Right lobe of liver (tissue), 6 donors: ENCODE data around the gene SMARCD2. TPM values are rescaled to one million over a fixed set of nuclear protein-coding genes. Genes with fewer than 3 reads are reported as not detected.
"Not testable (repeated sequence)": the region's sequence is repeated elsewhere in the genome, so short reads cannot be mapped to it uniquely, and the experiment has no call there.

Experiments used
- ATAC-seq, 4 donors: fragments of 200-7000 bp; cut with Tn5 transposase; one replicate each; pipeline ENCODE4 v1.9.1; 2020; ENCODE audit warnings: mild to moderate bottlenecking in 4 of 4, moderate library complexity in 4 of 4
- DNase-seq, 3 donors: peaks; one replicate each; pipeline ENCODE4 v3.0.0-alpha.2; 2020
- H3K27ac ChIP-seq, 3 donors: fragments of 200-600 bp; one replicate each; pipeline ENCODE4 v1.8.0; 2022
- H3K27me3 ChIP-seq, 2 donors: fragments of 200-600 bp; one replicate each; pipeline ENCODE4 v1.8.0; 2022
- H3K36me3 ChIP-seq, 4 donors: fragments of 200-600 bp; sonication (generic) in 1 of 4; one replicate each; pipeline versions ENCODE4 v1.5.1 to v1.8.0; 2017 to 2022; ENCODE audit warnings: control low read depth in 1 of 4
- H3K4me1 ChIP-seq, 4 donors: fragments of 200-600 bp; sonication (generic) in 1 of 4; one replicate each; pipeline versions ENCODE4 v1.5.1 to v1.8.0; 2017 to 2022; ENCODE audit warnings: control low read depth in 1 of 4
- H3K4me3 ChIP-seq, 3 donors: fragments of 200-600 bp; one replicate each; pipeline ENCODE4 v1.8.0; 2022
- H3K9me3 ChIP-seq, 4 donors: fragments of 200-600 bp; sonication (generic) in 1 of 4; one replicate each; pipeline versions ENCODE4 v1.5.1 to v1.8.0; 2017 to 2022; ENCODE audit warnings: control low read depth in 1 of 4
- CTCF ChIP-seq, 4 donors: fragments of 200-600 bp in 3 of 4; fragments of 450-650 bp in 1 of 4; IDR thresholded peaks; one replicate each; pipeline versions ENCODE4 v1.5.1 to v1.8.0; 2016 to 2022; ENCODE audit warnings: antibody characterized with exemption in 4 of 4, mild to moderate bottlenecking in 2 of 4
- POLR2A ChIP-seq: fragments of 450-650 bp; IDR thresholded peaks from one replicate; pipeline ENCODE4 v1.6.1; 2017; ENCODE audit warnings: antibody characterized with exemption, mild to moderate bottlenecking
- WGBS: methylation state at CpG from one replicate; pipeline ENCODE4 v1.1.6; 2018; ENCODE audit warnings: low coverage, low lambda C conversion rate; ENCODE audit not compliant: insufficient coverage; ENCODE audit errors: missing lambda C conversion rate; 5-methylcytosine and 5-hydroxymethylcytosine counted together
- intact Hi-C, 2 donors: fragments of 100-400 bp; cut with DNase I; formaldehyde crosslinking; loops; one replicate each; pipeline versions ENCODE4 v1.11.2 to v1.14.1; 2022
- total RNA-seq, 6 experiments: library from RNA; depleted of rRNA in 2 of 6; stranded (reverse); fragments of >200 nt in 2 of 6; fragmentation: NEBNext Ultra II Directional in 3 of 6; extraction: Animal tissue kit (Norgen Biotek cat#: 25700) in 3 of 6; gene quantifications; one replicate each; pipeline versions ENCODE4 v1.1.0 to v1.2.4, GENCODE V29; 2016 to 2023
- donor health status: DM: no; HTN: yes; CAD: no.
- donor health status: DM: no; HTN: no; CAD: no.
- donor health status: DM: no; HTN: no; CAD: no.
- donor health status: DM: no; HTN: yes; CAD: no.
- donor health status: DM: no; HTN: yes; CAD: no.

SMARCD2 gene
- total RNA-seq, 6 experiments from 2014 or later, result 23.8 to 94.5 (median 59.5) TPM

DNA sequence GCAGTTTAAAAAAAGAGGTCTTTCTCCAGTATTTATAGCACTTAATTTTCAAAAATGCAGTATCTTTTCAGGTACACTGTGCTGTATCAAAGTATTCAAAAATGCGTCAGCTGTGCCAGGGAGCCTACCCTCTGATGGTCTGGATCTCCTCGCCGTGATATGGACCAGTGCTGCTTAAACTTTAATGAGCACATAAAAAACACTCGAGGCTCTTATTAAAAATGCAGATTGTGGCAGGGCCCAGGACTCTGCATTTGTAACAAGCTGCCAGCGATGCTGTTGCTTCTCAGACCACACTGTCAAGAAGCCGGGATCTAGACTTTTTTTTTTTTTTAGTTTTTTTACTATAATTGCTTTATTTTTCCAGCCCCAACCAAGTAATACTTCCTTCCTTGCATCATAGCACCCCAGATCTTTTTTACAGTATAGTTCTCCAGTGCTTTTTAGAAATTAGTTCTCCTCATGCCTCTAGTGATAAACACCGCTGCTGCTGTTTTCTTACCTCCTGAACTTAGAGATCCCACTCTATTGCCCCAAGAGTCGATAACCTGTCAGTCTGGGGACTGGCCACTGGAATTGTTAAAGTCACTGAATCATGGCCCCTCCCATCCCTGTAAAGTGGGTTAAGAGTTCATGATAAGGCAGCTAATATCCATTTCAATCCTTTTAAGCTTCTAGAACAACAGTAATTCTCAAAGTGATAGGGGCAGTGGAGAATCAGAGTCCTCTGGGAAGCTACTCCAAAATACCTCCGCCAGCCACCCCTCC lies 1.6 kb upstream of the SMARCD2 start:
- 71% methylated on average over 9 of the region's 9 CpGs for WGBS
- Histone ChIP-seq H3K27ac (peak overlapping the region in 2 of 3 donors; percentile 66 to 92), H3K4me3 (peak overlapping the region; percentile 57 to 90 (median 72)), H3K4me1 (peaks cover 3 to 31% (median 17%) of the 10 kb centered on the region in 4 donors), H3K36me3 (no peaks in the 10 kb centered on the region), H3K27me3 (no peaks in the 10 kb centered on the region), H3K9me3 (peaks cover 0 to 3% (median 0%) of the 10 kb centered on the region in 4 donors)
- DNase-seq (no peak), ATAC-seq (no peak)
- no peak for TF ChIP-seq POLR2A
- no peak for TF ChIP-seq CTCF (IDR thresholded peaks at IDR 0.05)
- intact Hi-C loops, result no loop called here

DNA sequence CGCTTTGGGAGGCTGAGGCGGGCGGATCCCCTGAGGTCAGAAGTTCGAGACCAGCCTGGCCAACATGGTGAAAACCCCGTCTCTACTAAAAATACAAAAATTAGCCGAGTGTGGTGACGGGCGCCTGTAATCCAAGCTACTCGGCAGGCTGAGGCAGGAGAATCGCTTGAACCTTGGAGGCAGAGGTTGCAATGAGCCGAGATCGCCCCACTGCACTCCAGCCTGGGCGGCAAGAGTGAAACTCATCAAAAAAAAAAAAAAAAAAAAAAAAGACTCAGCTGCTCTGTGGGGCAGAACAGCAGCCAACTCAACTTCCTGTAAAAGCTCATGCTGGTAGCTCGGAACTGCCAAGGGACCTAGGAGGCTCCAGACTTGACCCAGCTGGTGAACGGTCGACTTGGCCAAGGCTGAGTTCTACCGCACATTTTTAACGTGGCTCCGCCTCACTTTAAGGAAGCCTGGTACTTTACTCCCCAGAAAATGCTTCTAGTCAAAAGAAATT lies 953 bp upstream of the SMARCD2 start:
- intact Hi-C loops, H3K36me3 ChIP-seq, H3K9me3 ChIP-seq, DNase-seq, H3K27me3 ChIP-seq: not testable (repeated sequence)
- H3K27ac ChIP-seq, result peak overlapping the region; percentile 66 to 92 (median 75)
- H3K4me3 ChIP-seq, result peak overlapping the region; percentile 57 to 90 (median 72)
- peak in 2 of 4 donors; percentile 2 to 3 for ATAC-seq
- 4% methylated on average over 14 of the region's 19 CpGs for WGBS
- peaks cover 3 to 36% (median 20%) of the 10 kb centered on the region in 4 donors for H3K4me1 ChIP-seq

GRCh38 chr17:63842173-63842539 lies 329 bp downstream of the SMARCD2 start:
- H3K27me3 ChIP-seq, result no peaks in the 10 kb centered on the region
- intact Hi-C loops, result no loop called here
- H3K4me3 ChIP-seq, result peak overlapping the region; percentile 72 to 91 (median 90)

DNA sequence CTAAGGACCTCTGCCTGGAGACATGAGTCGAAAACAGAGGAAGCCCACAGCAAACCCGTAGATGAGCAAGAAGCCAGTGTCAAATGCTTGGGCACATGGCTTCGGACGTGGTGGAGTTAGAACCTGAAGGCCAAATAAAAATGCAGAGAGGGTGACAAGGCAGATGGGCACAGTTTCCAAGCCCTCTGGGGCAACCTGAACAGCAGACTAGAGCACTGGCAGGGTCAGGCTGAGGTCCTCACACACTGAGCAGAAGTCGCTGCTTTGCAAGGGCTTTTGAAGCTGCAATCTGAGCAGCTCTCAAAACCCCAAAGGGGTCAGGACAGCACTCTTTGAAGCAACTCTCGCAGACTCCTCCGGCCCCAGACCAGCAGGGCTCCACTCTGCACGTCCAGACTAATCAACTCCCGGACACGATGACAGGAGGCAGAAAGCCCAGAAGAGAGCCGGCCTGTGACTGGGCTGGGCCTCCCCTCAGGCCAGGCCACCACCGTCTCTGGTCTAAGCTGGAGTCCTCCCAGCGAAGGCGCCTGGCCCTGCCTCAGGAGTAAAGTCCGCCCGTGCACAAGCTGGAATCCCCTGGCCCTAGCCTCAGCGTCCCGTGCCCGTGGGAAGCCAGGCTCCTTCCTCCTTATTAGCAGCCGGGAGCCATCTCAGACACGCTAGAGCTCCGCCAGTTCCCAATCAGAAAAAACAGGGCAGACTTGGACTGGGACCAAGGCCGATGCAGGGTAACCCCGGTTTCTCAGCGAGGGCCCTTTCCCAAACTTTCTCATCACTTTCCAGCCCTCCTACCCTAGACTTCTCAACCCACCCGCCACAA lies 924 bp downstream of the SMARCD2 start:
- intact Hi-C loops, result no loop called here
- peaks cover 3 to 51% (median 27%) of the 10 kb centered on the region in 4 donors for H3K4me1 ChIP-seq

More at GRCh38 chr17:63842173-63842539, 329 bp downstream of the SMARCD2 start:
- DNase-seq (peak in 2 of 3 donors; percentile 60 to 70), ATAC-seq (peak in 1 of 4 donors; percentile 0)
- H3K27ac ChIP-seq, result peak overlapping the region; percentile 74 to 92 (median 83)
- peaks cover 3 to 49% (median 27%) of the 10 kb centered on the region in 4 donors for H3K4me1 ChIP-seq
- H3K9me3 ChIP-seq, result peaks cover 0 to 3% (median 0%) of the 10 kb centered on the region in 4 donors
- no peak for TF ChIP-seq CTCF (IDR thresholded peaks at IDR 0.05)
- TF ChIP-seq POLR2A, result no peak
- WGBS, result 0% methylated on average over 13 of the region's 36 CpGs
- H3K36me3 ChIP-seq, result no peaks in the 10 kb centered on the region

More for the DNA sequence above, 924 bp downstream of the SMARCD2 start:
- H3K9me3 ChIP-seq, result peaks cover 0 to 3% (median 0%) of the 10 kb centered on the region in 4 donors
- H3K4me3 ChIP-seq, result peak overlapping the region; percentile 72 to 91 (median 90)
- ATAC-seq (peak; percentile 5 to 40 (median 10)), DNase-seq (peak; percentile 67 to 83 (median 79))
- peaks cover 0 to 5% (median 0%) of the 10 kb centered on the region in 4 donors for H3K36me3 ChIP-seq
- H3K27ac ChIP-seq, result peak overlapping the region; percentile 74 to 92 (median 83)
- 4% methylated on average over 9 of the region's 26 CpGs for WGBS
- TF ChIP-seq CTCF (IDR thresholded peaks at IDR 0.05) (no peak), POLR2A (no peak)
- no peaks in the 10 kb centered on the region for H3K27me3 ChIP-seq
